Thyroid gland (tissue), 4 donors: Measurements from ENCODE around the gene HELZ.

Experiments
- POLR2A ChIP-seq, 2 donors: fragments of 450-650 bp; IDR thresholded peaks; one replicate each; pipeline ENCODE4 v1.6.1; 2017; ENCODE audit warnings: antibody characterized with exemption in 2 of 2, mild to moderate bottlenecking in 2 of 2, moderate library complexity in 1 of 2
- TF ChIP-seq, protein P1 (sequence below), 6 experiments: fragments of 200-600 bp in 3 of 6; fragments of 450-650 bp in 3 of 6; sonication (generic) in 3 of 6; IDR thresholded peaks; one replicate each; pipeline ENCODE4 v1.5.1; 2016 to 2019; ENCODE audit warnings: antibody characterized with exemption in 6 of 6, mild to moderate bottlenecking in 2 of 6, inconsistent platforms in 1 of 6, moderate library complexity in 1 of 6

DNA sequence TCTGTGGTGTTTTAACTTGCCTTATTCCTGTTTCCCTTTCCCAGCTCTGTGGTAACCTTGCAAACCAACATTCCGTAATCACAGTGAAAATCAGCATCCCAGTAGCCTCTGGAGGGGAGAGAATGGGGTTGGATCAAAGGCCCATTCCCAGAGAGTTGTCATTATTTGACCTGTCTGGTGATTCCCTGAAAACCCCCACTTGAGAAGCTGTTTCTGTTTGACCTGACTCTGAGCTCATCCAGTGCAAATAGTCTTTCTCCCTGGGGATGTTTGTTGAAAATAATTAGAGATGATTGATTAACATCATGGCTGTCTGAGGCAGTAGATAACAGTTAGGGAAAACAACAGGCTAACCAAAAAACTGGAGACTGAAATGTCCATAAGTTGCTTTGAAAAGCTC, 197.6 kb downstream of the HELZ start:
- TF ChIP-seq, protein P1, sequence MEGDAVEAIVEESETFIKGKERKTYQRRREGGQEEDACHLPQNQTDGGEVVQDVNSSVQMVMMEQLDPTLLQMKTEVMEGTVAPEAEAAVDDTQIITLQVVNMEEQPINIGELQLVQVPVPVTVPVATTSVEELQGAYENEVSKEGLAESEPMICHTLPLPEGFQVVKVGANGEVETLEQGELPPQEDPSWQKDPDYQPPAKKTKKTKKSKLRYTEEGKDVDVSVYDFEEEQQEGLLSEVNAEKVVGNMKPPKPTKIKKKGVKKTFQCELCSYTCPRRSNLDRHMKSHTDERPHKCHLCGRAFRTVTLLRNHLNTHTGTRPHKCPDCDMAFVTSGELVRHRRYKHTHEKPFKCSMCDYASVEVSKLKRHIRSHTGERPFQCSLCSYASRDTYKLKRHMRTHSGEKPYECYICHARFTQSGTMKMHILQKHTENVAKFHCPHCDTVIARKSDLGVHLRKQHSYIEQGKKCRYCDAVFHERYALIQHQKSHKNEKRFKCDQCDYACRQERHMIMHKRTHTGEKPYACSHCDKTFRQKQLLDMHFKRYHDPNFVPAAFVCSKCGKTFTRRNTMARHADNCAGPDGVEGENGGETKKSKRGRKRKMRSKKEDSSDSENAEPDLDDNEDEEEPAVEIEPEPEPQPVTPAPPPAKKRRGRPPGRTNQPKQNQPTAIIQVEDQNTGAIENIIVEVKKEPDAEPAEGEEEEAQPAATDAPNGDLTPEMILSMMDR (IDR thresholded peaks at IDR 0.05), result no peak
- no peak for TF ChIP-seq POLR2A (IDR thresholded peaks at IDR 0.05)
